HepG2 (cell line): ENCODE data around the gene MUC4. TPM values are rescaled to one million over a fixed set of nuclear protein-coding genes. Genes with fewer than 3 reads are reported as not detected.

ENCODE experiments used
- RBAK ChIP-seq: sonication (generic); formaldehyde crosslinking; IDR thresholded peaks from 2 replicates; pipeline ENCODE4 v1.5.1; 2020; ENCODE audit warnings: mild to moderate bottlenecking, missing genetic modification reagents
- ZFX ChIP-seq: sonication (generic); formaldehyde crosslinking; IDR thresholded peaks from 2 replicates; pipeline ENCODE4 v1.4.0; 2020; ENCODE audit warnings: mild to moderate bottlenecking, low read depth, missing genetic modification reagents, moderate library complexity
- ZNF607 ChIP-seq: sonication (generic); formaldehyde crosslinking; IDR thresholded peaks from 2 replicates; pipeline ENCODE4 v1.5.1; 2020; ENCODE audit warnings: missing genetic modification reagents, mild to moderate bottlenecking, borderline replicate concordance
- polyA plus RNA-seq, 8 experiments: library from polyadenylated mRNA; depleted of rRNA in 3 of 8; stranded (reverse) in 7 of 8; unstranded in 1 of 8; fragments of >200 nt; fragmentation: Illumina TruSeq in 4 of 8; extraction: Trizol in 4 of 8; gene quantifications; 2 replicates each; pipeline versions ENCODE4 v1.2.1 to v1.2.3, GENCODE V29; 2011 to 2016; ENCODE audit warnings: low read depth in 4 of 8, missing spikeins in 1 of 8, mixed read lengths in 1 of 8; ENCODE audit not compliant: insufficient read depth in 1 of 8
- total RNA-seq, 5 experiments: library from RNA; depleted of rRNA; stranded (reverse); fragments of >200 nt; fragmentation: Illumina TruSeq; extraction: Trizol; gene quantifications; 2 replicates each; pipeline ENCODE4 v1.2.3, GENCODE V29; 2016; ENCODE audit warnings: low read depth in 1 of 5
- TF ChIP-seq, protein P1 (sequence below): sonication (generic); formaldehyde crosslinking; IDR thresholded peaks from 2 replicates; pipeline ENCODE4 v1.5.0; 2020; ENCODE audit warnings: mild to moderate bottlenecking, missing genetic modification reagents, borderline replicate concordance
- TF ChIP-seq, protein P2 (sequence below): sonication (generic); formaldehyde crosslinking; IDR thresholded peaks from 2 replicates; pipeline ENCODE4 v1.5.0; 2020; ENCODE audit warnings: missing genetic modification reagents, mild to moderate bottlenecking, borderline replicate concordance
- TF ChIP-seq, protein P3 (sequence below): sonication (generic); formaldehyde crosslinking; IDR thresholded peaks from 2 replicates; pipeline ENCODE4 v1.5.1; 2020; ENCODE audit warnings: mild to moderate bottlenecking, missing genetic modification reagents

MUC4 gene
- total and polyA plus RNA-seq, 2 of the 13 experiments (the other 11 are each of a cell fraction or from before 2014, with no cell fraction given), result not detected

DNA sequence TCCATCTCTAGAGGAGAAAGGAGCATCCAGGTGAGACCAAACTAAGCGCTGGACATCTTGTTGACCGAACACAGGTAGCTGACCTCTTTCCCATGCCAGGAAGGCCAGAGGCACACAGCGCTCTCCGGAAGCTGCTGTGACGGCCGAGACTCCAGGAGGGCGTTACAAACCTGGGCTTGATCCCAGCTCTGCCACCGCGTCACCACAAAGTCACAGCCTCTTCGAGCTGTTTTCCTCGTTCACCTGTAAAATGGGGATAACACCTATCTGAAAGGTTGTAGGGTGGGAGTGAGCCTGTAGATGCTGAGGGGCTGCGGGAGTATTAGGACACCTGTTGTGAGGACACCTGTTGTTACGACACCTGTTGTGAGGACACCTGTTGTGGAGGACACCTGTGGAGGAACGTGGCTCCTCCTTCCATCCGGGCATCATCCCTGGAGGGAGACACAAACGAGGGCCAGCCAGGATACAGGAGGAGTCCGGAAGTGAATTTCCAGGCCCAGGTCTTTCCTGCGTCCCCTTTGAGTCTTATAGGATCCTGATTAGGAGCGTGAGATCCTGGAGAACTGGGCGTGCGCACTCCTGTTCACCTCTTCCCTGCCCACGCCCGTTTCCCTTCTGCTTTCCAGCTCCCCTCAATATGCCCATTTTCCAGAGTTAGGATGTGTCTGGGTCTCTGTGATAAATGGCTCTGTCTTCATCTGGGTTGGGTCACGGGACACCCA, 2.3 kb upstream of the MUC4 start (continued):
- TF ChIP-seq, protein P1, sequence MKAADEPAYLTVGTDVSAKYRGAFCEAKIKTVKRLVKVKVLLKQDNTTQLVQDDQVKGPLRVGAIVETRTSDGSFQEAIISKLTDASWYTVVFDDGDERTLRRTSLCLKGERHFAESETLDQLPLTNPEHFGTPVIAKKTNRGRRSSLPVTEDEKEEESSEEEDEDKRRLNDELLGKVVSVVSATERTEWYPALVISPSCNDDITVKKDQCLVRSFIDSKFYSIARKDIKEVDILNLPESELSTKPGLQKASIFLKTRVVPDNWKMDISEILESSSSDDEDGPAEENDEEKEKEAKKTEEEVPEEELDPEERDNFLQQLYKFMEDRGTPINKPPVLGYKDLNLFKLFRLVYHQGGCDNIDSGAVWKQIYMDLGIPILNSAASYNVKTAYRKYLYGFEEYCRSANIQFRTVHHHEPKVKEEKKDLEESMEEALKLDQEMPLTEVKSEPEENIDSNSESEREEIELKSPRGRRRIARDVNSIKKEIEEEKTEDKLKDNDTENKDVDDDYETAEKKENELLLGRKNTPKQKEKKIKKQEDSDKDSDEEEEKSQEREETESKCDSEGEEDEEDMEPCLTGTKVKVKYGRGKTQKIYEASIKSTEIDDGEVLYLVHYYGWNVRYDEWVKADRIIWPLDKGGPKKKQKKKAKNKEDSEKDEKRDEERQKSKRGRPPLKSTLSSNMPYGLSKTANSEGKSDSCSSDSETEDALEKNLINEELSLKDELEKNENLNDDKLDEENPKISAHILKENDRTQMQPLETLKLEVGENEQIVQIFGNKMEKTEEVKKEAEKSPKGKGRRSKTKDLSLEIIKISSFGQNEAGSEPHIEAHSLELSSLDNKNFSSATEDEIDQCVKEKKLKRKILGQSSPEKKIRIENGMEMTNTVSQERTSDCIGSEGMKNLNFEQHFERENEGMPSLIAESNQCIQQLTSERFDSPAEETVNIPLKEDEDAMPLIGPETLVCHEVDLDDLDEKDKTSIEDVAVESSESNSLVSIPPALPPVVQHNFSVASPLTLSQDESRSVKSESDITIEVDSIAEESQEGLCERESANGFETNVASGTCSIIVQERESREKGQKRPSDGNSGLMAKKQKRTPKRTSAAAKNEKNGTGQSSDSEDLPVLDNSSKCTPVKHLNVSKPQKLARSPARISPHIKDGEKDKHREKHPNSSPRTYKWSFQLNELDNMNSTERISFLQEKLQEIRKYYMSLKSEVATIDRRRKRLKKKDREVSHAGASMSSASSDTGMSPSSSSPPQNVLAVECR, result no peak
- TF ChIP-seq, protein P2, sequence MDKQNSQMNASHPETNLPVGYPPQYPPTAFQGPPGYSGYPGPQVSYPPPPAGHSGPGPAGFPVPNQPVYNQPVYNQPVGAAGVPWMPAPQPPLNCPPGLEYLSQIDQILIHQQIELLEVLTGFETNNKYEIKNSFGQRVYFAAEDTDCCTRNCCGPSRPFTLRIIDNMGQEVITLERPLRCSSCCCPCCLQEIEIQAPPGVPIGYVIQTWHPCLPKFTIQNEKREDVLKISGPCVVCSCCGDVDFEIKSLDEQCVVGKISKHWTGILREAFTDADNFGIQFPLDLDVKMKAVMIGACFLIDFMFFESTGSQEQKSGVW (CRISPR knock-in tag), result no peak
- no peak for TF ChIP-seq RBAK (CRISPR knock-in tag)
- no peak for TF ChIP-seq ZNF607 (CRISPR knock-in tag)
- TF ChIP-seq, protein P3, sequence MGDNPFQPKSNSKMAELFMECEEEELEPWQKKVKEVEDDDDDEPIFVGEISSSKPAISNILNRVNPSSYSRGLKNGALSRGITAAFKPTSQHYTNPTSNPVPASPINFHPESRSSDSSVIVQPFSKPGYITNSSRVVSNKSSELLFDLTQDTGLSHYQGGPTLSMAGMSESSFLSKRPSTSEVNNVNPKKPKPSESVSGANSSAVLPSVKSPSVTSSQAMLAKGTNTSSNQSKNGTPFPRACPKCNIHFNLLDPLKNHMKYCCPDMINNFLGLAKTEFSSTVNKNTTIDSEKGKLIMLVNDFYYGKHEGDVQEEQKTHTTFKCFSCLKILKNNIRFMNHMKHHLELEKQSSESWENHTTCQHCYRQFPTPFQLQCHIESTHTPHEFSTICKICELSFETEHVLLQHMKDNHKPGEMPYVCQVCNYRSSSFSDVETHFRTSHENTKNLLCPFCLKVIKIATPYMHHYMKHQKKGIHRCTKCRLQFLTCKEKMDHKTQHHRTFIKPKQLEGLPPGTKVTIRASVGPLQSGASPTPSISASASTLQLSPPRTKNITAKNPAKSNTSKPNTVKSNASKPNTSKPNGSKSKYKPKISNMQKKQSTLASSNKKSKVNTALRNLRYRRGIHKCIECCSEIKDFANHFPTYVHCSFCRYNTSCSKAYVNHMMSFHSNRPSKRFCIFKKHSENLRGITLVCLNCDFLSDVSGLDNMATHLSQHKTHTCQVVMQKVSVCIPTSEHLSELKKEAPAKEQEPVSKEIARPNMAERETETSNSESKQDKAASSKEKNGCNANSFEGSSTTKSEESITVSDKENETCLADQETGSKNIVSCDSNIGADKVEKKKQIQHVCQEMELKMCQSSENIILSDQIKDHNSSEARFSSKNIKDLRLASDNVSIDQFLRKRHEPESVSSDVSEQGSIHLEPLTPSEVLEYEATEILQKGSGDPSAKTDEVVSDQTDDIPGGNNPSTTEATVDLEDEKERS (CRISPR knock-in tag), result no peak
- TF ChIP-seq ZFX (CRISPR knock-in tag), result no peak
